Activated T-helper 1 cell treated with anti-CD3 and anti-CD28 coated beads, Interleukin-12 subunit alpha, Interleukin-12 subunit beta, Interleukin-2, Interleukin-4 antibody, amounts not matched to agents 30 ng/mL and 10 ng/mL and 1 ng/mL, durations not matched to agents 14 hours and 24 hours and 36 hours (primary cell): Measurements from ENCODE around the gene MSMO1. TPM values are rescaled to one million over a fixed set of nuclear protein-coding genes. Genes with fewer than 3 reads are reported as not detected.

Experiments
- DNase-seq: peaks from one replicate; pipeline ENCODE4 v3.0.0; 2021; ENCODE audit warnings: low spot score
- H3K27ac Mint-ChIP-seq: one replicate; pipeline ENCODE4 v1.8.0; 2021; ENCODE audit warnings: mild to moderate bottlenecking, mixed read lengths
- H3K27me3 Mint-ChIP-seq: one replicate; pipeline ENCODE4 v1.8.0; 2022; ENCODE audit warnings: mild to moderate bottlenecking, moderate library complexity, mixed read lengths; ENCODE audit not compliant: insufficient read depth
- H3K36me3 Mint-ChIP-seq: one replicate; pipeline ENCODE4 v1.8.0; 2021; ENCODE audit warnings: low read depth, mixed read lengths
- H3K4me1 Mint-ChIP-seq: one replicate; pipeline ENCODE4 v1.8.0; 2021; ENCODE audit warnings: low read depth, mixed read lengths
- H3K4me3 Mint-ChIP-seq: one replicate; pipeline ENCODE4 v1.8.0; 2021; ENCODE audit warnings: mild to moderate bottlenecking, moderate library complexity, mixed read lengths
- H3K9me3 Mint-ChIP-seq: one replicate; pipeline ENCODE4 v1.8.0; 2021; ENCODE audit warnings: mixed read lengths
- intact Hi-C: fragments of 100-400 bp; cut with micrococcal nuclease; formaldehyde crosslinking; loops from one replicate; pipeline ENCODE4 v1.15.1; 2024
- total RNA-seq: library from RNA; stranded (reverse); gene quantifications from 2 replicates; pipeline ENCODE4 v1.2.3, GENCODE V29; 2022

Gene MSMO1
- total RNA-seq, 1 donor from 2014 or later, result 74.1 TPM

GRCh38 chr4:165388756-165389155 lies 61.3 kb downstream of the MSMO1 start:
- peaks cover 31% of the 10 kb centered on the region for H3K27me3 Mint-ChIP-seq
- no peak overlapping the region for H3K27ac Mint-ChIP-seq
- no peaks in the 10 kb centered on the region for H3K9me3 Mint-ChIP-seq
- H3K4me1 Mint-ChIP-seq, result no peaks in the 10 kb centered on the region
- no peaks in the 10 kb centered on the region for H3K36me3 Mint-ChIP-seq
- intact Hi-C loops, result no loop called here
- H3K4me3 Mint-ChIP-seq, result no peak overlapping the region
- DNase-seq, result no peak

Other genes with a start within 250 kb of the MSMO1 start
- gene TMEM192, start 214.8 kb upstream of the MSMO1 start, total RNA-seq, result 8.1 and 10.5 TPM in 2 replicates
- gene KLHL2, start 120.1 kb upstream of the MSMO1 start, total RNA-seq, result 38.6 and 40.6 TPM in 2 replicates
- 0.07 TPM in 1 of 2 replicates, not detected in the other for gene CPE, start 51.3 kb downstream of the MSMO1 start, total RNA-seq